ENCODE data around the gene SLAMF7.

Gene SLAMF7

GRCh38 chr1:160745551-160745950 lies 6.5 kb downstream of the SLAMF7 start:
- DNase-seq, result no peak

- no peak for DNase-seq
These were observed 7.9 kb downstream of the SLAMF7 start for GRCh38 chr1:160746836-160747500.

- no peak for DNase-seq
These were observed 8.7 kb downstream of the SLAMF7 start for GRCh38 chr1:160747717-160748116.

- no peak for DNase-seq
These were observed 9.3 kb downstream of the SLAMF7 start for GRCh38 chr1:160748181-160748877.

GRCh38 chr1:160748878-160749269 lies 9.8 kb downstream of the SLAMF7 start:
- no peak for DNase-seq

GRCh38 chr1:160750608-160751007 lies 11.6 kb downstream of the SLAMF7 start:
- DNase-seq, result no peak

GRCh38 chr1:160752406-160752805 lies 13.4 kb downstream of the SLAMF7 start:
- DNase-seq, result no peak

GRCh38 chr1:160752924-160753323 lies 13.9 kb downstream of the SLAMF7 start:
- DNase-seq, result no peak

- no peak for DNase-seq
These were observed 14.5 kb downstream of the SLAMF7 start for GRCh38 chr1:160753594-160753993.

GRCh38 chr1:160755461-160755860 lies 16.4 kb downstream of the SLAMF7 start:
- no peak for DNase-seq

- DNase-seq, result no peak
These were observed 17.1 kb downstream of the SLAMF7 start for GRCh38 chr1:160755911-160756848.

GRCh38 chr1:160756849-160757201 lies 17.8 kb downstream of the SLAMF7 start:
- no peak for DNase-seq

GRCh38 chr1:160758521-160758920 lies 19.5 kb downstream of the SLAMF7 start:
- DNase-seq, result no peak

- no peak for DNase-seq
These were observed 20.7 kb downstream of the SLAMF7 start for GRCh38 chr1:160759740-160760139.

- no peak for DNase-seq
These were observed 22.0 kb downstream of the SLAMF7 start for GRCh38 chr1:160761046-160761445.

- no peak for DNase-seq
These were observed 22.8 kb downstream of the SLAMF7 start for GRCh38 chr1:160761886-160762285.

GRCh38 chr1:160763993-160764392 lies 24.9 kb downstream of the SLAMF7 start:
- DNase-seq, result no peak

- DNase-seq, result no peak
These were observed 28.6 kb downstream of the SLAMF7 start for GRCh38 chr1:160767395-160768294.

GRCh38 chr1:160768295-160768657 lies 29.2 kb downstream of the SLAMF7 start:
- peak in 1 of 56 donors; percentile 8 for DNase-seq

- no peak for DNase-seq
These were observed 33.3 kb downstream of the SLAMF7 start for GRCh38 chr1:160772331-160772730.

- no peak for DNase-seq
These were observed 34.0 kb downstream of the SLAMF7 start for GRCh38 chr1:160773093-160773492.
